Endothelial cell of umbilical vein (primary cell): Measurements from ENCODE around the gene TRIM67. TPM values are rescaled to one million over a fixed set of nuclear protein-coding genes. Genes with fewer than 3 reads are reported as not detected.

Experiments
- BruUV-seq: library from RNA; stranded (reverse); fragments of 400-500 nt; replicated peaks from 2 replicates; lab custom pipeline; 2021; lab: Mats Ljungman, UMichigan
- CTCF ChIA-PET: fragments of 300-600, 350-600 bp; sonication (Branson Sonifier 250); formaldehyde crosslinking; loops from one replicate; lab custom pipeline; 2021; ENCODE audit warnings: antibody characterized with exemption, inconsistent platforms; lab: Charles Lee
- POLR2A ChIA-PET: fragments of 300-600, 350-600 bp; sonication (Branson Sonifier 250); formaldehyde crosslinking; loops from one replicate; lab custom pipeline; 2021; ENCODE audit warnings: antibody characterized with exemption, inconsistent platforms; lab: Charles Lee
- DNase-seq: peaks from one replicate; pipeline ENCODE4 v3.0.0-alpha.2; 2011; ENCODE audit warnings: low read depth, low spot score
- FAIRE-seq: peaks from 2 replicates; lab custom pipeline; 2011; peaks lifted over from hg19 to GRCh38; lab: Jason Lieb, UNC
- H2AFZ ChIP-seq: 2 replicates; pipeline ENCODE4 v1.6.0; 2012; ENCODE audit warnings: low read depth, low read length, control low read depth, inconsistent platforms
- H3K27ac ChIP-seq: 2 replicates; pipeline ENCODE4 v1.5.1; 2011; ENCODE audit warnings: low read depth, mild to moderate bottlenecking, control low read depth, low read length, moderate library complexity; ENCODE audit not compliant: insufficient read depth
- H3K27me3 ChIP-seq, 2 experiments: 2 replicates each; pipeline versions ENCODE4 v1.6.0 to v1.6.1; 2011; ENCODE audit warnings: low read length in 2 of 2, mixed read lengths in 1 of 2; ENCODE audit not compliant: control insufficient read depth in 2 of 2, insufficient read depth in 2 of 2
- H3K36me3 ChIP-seq, 2 experiments: 2 replicates in 1 of 2; 3 replicates in 1 of 2; pipeline ENCODE4 v1.5.1; 2011; ENCODE audit warnings: low read length in 2 of 2, mild to moderate bottlenecking in 1 of 2, moderate library complexity in 1 of 2; ENCODE audit not compliant: control insufficient read depth in 2 of 2, insufficient read depth in 2 of 2; ENCODE audit errors: extremely low read depth in 1 of 2
- H3K4me1 ChIP-seq: 3 replicates; pipeline ENCODE4 v1.5.1; 2011; ENCODE audit warnings: mild to moderate bottlenecking, low read length; ENCODE audit not compliant: control insufficient read depth, insufficient read depth; ENCODE audit errors: extremely low read depth
- H3K4me2 ChIP-seq: 2 replicates; pipeline ENCODE4 v1.6.1; 2011; ENCODE audit warnings: low read length, control low read depth, mixed read lengths; ENCODE audit not compliant: insufficient read depth
- H3K4me3 ChIP-seq, 3 experiments: fragments of 200-600 bp in 1 of 3; sonication (generic), shearing (Covaris generic) in 1 of 3; replicated peaks in 1 of 3; 2 replicates each; pipeline ENCODE4 v1.5.1; 2011 to 2016; ENCODE audit warnings: control low read depth in 3 of 3, low read length in 3 of 3, mild to moderate bottlenecking in 2 of 3, inconsistent platforms in 1 of 3, low read depth in 1 of 3, moderate library complexity in 1 of 3; ENCODE audit not compliant: insufficient read depth in 1 of 3
- H3K79me2 ChIP-seq: 2 replicates; pipeline ENCODE4 v1.6.0; 2012; ENCODE audit warnings: low read length, inconsistent platforms; ENCODE audit not compliant: control insufficient read depth, insufficient read depth
- H3K9ac ChIP-seq: replicated peaks from 2 replicates; pipeline ENCODE3; 2011; ENCODE audit warnings: low read length, control low read depth; ENCODE audit not compliant: insufficient read depth; ENCODE audit errors: extremely low read depth
- H3K9me1 ChIP-seq: replicated peaks from 3 replicates; pipeline ENCODE4 v1.6.0; 2011; ENCODE audit warnings: mild to moderate bottlenecking, low read length; ENCODE audit not compliant: control insufficient read depth, insufficient read depth; ENCODE audit errors: extremely low read depth
- H3K9me3 ChIP-seq: replicated peaks from 2 replicates; pipeline ENCODE4 v1.5.1; 2012; ENCODE audit warnings: low read length, inconsistent platforms; ENCODE audit not compliant: control insufficient read depth, insufficient read depth
- H4K20me1 ChIP-seq: replicated peaks from 2 replicates; pipeline ENCODE3; 2011; ENCODE audit warnings: mild to moderate bottlenecking, low read length; ENCODE audit not compliant: control insufficient read depth, insufficient read depth; ENCODE audit errors: extremely low read depth
- CTCF ChIP-seq, 2 donors: IDR thresholded peaks; 1 replicate in 1 of 2; 2 replicates in 1 of 2; pipeline ENCODE4 v1.5.1; 2011; ENCODE audit warnings: low read length in 2 of 2, mild to moderate bottlenecking in 2 of 2, moderate library complexity in 2 of 2, control low read depth in 1 of 2, inconsistent platforms in 1 of 2, low read depth in 1 of 2; ENCODE audit not compliant: insufficient read depth in 1 of 2; ENCODE audit errors: extremely low read depth in 1 of 2
- EZH2 ChIP-seq: IDR thresholded peaks from 2 replicates; pipeline ENCODE4 v1.6.1; 2012; ENCODE audit warnings: borderline replicate concordance, low read depth, mild to moderate bottlenecking, moderate library complexity, low read length, inconsistent platforms; ENCODE audit not compliant: severe bottlenecking
- FOS ChIP-seq: IDR thresholded peaks from 2 replicates; pipeline ENCODE4 v1.6.1; 2011; ENCODE audit warnings: mild to moderate bottlenecking, low read length, moderate library complexity, borderline replicate concordance; ENCODE audit not compliant: insufficient read depth
- GATA2 ChIP-seq: IDR thresholded peaks from 2 replicates; pipeline ENCODE4 v1.7.0; 2011; ENCODE audit warnings: low read depth, mild to moderate bottlenecking, moderate library complexity, mixed read lengths, low read length; ENCODE audit not compliant: insufficient read length, insufficient read depth
- JUN ChIP-seq: IDR thresholded peaks from 2 replicates; pipeline ENCODE4 v1.6.1; 2011; ENCODE audit warnings: borderline replicate concordance, low read depth; ENCODE audit not compliant: insufficient read length, insufficient read depth
- MYC ChIP-seq: IDR thresholded peaks from one replicate; pipeline ENCODE4 v1.6.1; 2011; ENCODE audit warnings: mild to moderate bottlenecking, low read depth, low read length
- POLR2A ChIP-seq: IDR thresholded peaks from 2 replicates; pipeline ENCODE4 v1.6.1; 2012; ENCODE audit warnings: low read depth, mild to moderate bottlenecking, control low read depth, low read length
- POLR2AphosphoS5 ChIP-seq: IDR thresholded peaks from 2 replicates; pipeline ENCODE4 v1.6.1; 2012; ENCODE audit warnings: low read depth, mild to moderate bottlenecking, control low read depth, low read length, moderate library complexity; ENCODE audit not compliant: insufficient read depth
- dilution Hi-C: fragments of 300-500 bp; cut with MboI; formaldehyde crosslinking; loops from one replicate; pipeline ENCODE4 v1.15.0; 2019; ENCODE audit warnings: low sequenced_read_pairs; ENCODE audit not compliant: extremely low pct_ligation_motif_present
- intact Hi-C: fragments of 100-400 bp; cut with micrococcal nuclease; formaldehyde crosslinking; loops from one replicate; pipeline ENCODE4 v1.10.0; 2022
- polyA plus RNA-seq, 4 experiments: library from polyadenylated mRNA; depleted of rRNA in 3 of 4; stranded (reverse) in 3 of 4; unstranded in 1 of 4; fragments of >200 nt; gene quantifications; 2 replicates each; pipeline versions ENCODE4 v1.2.1 to v1.2.3, GENCODE V29; 2011 to 2012; ENCODE audit warnings: missing spikeins in 1 of 4
- total RNA-seq: library from RNA; stranded (reverse); gene quantifications from 2 replicates; pipeline ENCODE4 v1.2.3, GENCODE V29; 2021
- TF ChIP-seq, protein P1 (sequence below): IDR thresholded peaks from 2 replicates; pipeline ENCODE4 v1.6.1; 2011; ENCODE audit not compliant: insufficient read depth, insufficient read length

TRIM67 gene
- total and polyA plus RNA-seq, 2 donors (not counting 3 experiments of a cell fraction or from before 2014, with no cell fraction given) = not detected

DNA sequence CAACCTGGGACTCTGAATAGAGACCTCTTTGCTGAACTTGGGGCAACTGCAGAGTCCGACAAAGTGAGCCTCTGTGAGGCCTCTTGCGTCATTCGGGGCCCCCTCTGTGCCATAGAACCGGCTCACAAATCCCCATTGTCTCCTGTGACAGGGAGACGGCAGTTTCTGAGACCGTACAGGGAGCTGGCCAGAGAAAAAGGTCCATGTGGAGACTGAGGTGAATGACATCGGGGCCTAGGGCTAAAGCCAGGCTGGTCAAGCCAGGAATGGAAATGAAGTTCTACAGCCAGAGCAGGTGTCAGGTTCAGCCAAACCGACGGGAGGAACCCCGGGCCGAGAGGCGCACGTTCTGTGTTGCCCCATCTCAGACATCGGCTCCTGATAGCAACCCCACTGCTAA, 37.1 kb upstream of the TRIM67 start:
- CTCF ChIA-PET = no interaction called here
- H3K9me3 ChIP-seq = no peaks in the 10 kb centered on the region
- BruUV-seq = no TSS peak
- no peak overlapping the region for H3K9ac ChIP-seq
- POLR2A ChIA-PET = no interaction called here
- intact Hi-C loops = no loop called here
- H3K4me3 ChIP-seq = no peak overlapping the region
- no peak overlapping the region for H2AFZ ChIP-seq
- no peaks in the 10 kb centered on the region for H3K79me2 ChIP-seq
- no peak overlapping the region for H3K4me2 ChIP-seq
- TF ChIP-seq GATA2 (no peak), CTCF (IDR thresholded peaks at IDR 0.05; ENCODE audit: extremely low read depth in 1 of 2, insufficient read depth in 1 of 2, low read depth in 1 of 2, low read length in 2 of 2) (no peak), MYC (no peak), FOS (no peak), JUN (no peak), POLR2A (no peak), POLR2AphosphoS5 (no peak), EZH2 (no peak)
- TF ChIP-seq, protein P1, sequence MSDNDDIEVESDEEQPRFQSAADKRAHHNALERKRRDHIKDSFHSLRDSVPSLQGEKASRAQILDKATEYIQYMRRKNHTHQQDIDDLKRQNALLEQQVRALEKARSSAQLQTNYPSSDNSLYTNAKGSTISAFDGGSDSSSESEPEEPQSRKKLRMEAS = no peak
- H3K9me1 ChIP-seq = no peaks in the 10 kb centered on the region
- peaks cover 0 to 2% of the 10 kb centered on the region in 2 experiments for H3K27me3 ChIP-seq
- dilution Hi-C loops = no loop called here
- FAIRE-seq (no peak), DNase-seq (no peak)
- no peak overlapping the region for H3K27ac ChIP-seq
- H3K4me1 ChIP-seq = no peaks in the 10 kb centered on the region
- H4K20me1 ChIP-seq = no peaks in the 10 kb centered on the region
- H3K36me3 ChIP-seq = no peaks in the 10 kb centered on the region
